H4 (cell line): Measurements from ENCODE around the gene PRKN. TPM values are rescaled to one million over a fixed set of nuclear protein-coding genes. Genes with fewer than 3 reads are reported as not detected.
A peak's percentile ranks its signal among the peaks of the same experiment; 100 is the strongest.
"Not testable (repeated sequence)": the region's sequence is repeated elsewhere in the genome, so short reads cannot be mapped to it uniquely, and the experiment has no call there.

ENCODE experiments used
- DNase-seq: peaks from one replicate; pipeline ENCODE4 v3.0.0-alpha.2; 2015; ENCODE audit warnings: low spot score
- total RNA-seq: library from RNA; depleted of rRNA; stranded (reverse); fragments of >200 nt; shearing (Covaris generic); gene quantifications from 2 replicates; pipeline ENCODE4 v1.2.3, GENCODE V29; 2014; rRNA removed

PRKN gene
- total RNA-seq, 1 experiment from 2014 or later, result 0.19 TPM

DNA sequence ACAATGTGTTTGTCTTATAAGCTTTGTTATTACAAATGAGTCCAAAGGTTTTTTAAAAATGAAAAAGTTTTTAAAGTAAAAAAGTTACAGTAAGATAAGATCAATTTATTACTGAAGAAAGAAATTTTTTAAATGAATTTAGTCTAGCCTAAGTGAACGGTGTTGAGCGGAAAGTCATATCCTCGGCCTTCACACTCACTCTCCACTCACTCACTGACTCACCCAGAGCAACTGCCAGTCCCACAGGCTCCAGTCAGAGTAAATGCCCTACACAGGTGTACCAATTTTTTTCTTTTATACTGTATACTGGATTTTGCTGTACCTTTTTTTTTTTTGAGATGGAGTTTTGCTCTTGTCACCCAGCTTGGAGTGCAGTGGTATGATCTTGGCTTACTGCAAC lies 1411.0 kb downstream of the PRKN start:
- no peak for DNase-seq

DNA sequence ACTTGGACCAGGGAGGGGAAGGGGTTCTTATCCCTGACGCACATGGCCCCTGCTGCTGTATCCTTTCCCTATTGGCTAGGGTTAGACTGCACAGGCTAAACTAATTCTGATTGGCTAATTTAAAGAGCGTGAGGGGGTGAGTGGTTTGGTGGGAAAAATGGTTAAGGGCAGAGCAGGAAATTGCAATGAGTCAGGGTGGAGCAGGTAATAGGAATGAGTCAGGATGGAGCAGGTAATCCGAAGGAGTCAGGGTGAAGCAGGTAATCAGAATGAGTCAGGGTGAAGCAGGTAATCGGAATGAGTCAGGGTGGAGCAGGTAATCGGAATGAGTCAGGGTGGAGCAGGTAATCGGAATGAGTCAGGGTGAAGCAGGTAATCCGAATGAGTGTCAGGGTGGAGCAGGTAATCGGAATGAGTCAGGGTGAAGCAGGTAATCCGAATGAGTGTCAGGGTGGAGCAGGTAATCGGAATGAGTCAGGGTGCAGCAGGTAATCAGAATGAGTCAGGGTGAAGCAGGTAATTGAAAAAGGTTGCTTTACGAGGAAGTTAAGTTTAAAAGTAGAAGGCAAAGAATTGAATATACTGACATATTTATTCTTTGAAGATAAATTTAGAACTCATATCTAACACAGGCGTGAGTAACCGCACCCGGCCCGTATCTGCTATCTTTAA lies 1412.2 kb downstream of the PRKN start:
- not testable (repeated sequence) for DNase-seq

DNA sequence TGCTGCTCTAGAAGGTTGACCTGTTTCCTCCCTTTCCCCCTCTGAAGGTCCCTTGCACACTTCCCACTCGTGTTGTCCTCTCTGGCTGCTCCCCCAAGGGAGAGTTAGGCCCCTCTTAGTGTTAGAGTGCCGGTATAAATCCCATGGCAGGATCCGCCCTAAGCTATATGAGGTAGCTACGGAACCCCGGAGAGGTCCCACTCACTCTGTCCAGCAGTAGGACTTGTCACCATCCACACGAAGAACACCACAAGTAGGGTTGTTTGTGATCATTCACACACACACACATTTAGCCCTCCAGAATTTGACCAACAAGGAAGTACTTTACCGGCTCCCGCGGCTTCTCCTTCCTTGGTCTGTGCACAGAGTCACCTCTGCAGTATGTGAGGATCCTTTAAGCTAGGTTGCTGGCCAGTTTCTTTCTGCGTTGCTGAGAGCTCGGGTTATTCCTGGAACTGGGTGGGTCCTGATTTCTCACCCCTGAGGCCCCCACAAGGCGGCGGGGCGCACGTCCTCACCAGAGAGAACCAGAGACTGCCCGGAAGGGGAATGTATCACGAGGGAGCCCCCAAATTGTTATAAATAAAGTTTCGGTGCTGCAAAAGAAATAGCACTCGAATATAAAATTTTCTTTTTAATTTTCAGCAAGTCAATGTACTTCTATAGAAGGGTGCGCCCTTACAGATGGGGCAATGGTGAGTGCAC lies 1412.9 kb downstream of the PRKN start:
- DNase-seq, result not testable (repeated sequence)

DNA sequence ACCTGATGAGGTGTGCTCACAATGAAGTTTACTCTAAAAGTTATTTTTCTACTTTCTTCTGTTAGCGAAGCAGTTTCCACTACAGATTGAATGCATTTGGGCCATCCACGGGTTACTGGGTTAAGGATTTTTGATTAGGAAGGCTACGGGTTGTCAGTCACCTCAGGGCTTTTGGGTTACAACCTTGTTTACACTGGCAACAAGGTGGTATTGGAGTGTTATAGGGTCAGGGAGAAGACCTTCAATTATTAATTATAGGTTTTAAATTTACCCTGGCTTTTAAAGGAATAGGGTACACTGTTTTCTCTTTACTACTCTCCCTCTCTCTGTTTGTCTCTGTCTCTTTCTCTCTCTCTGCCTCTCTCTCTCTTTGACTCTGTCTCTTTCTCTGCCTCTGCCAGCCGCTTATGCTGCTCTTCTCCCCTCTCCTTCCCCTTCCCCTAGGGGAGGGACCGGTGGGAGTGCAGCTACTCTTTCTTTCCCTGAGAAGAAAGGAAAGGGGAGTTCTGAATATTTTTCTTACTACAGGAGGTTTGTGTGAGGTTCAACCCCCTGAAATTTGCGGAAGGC lies 1413.5 kb downstream of the PRKN start:
- no peak for DNase-seq

DNA sequence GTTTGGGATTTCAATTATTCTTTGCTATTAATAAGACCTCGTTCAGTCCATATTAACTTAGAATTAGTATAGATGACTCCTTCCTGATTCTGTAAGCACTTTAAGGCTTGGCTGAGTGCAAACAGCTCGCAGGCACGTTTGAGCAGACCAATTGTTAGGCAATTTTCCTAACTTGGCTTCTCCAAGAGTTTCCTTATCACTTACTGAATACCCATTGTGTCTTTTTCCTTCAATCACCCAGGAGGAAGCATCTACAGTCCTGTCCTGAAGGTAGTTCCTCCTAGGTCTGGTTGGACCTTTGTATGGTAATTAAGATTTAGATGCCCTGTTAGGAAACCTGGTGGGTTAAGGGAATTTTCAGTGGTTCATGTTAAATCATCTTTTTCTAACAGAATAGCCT lies 1414.1 kb downstream of the PRKN start:
- DNase-seq, result not testable (repeated sequence)

DNA sequence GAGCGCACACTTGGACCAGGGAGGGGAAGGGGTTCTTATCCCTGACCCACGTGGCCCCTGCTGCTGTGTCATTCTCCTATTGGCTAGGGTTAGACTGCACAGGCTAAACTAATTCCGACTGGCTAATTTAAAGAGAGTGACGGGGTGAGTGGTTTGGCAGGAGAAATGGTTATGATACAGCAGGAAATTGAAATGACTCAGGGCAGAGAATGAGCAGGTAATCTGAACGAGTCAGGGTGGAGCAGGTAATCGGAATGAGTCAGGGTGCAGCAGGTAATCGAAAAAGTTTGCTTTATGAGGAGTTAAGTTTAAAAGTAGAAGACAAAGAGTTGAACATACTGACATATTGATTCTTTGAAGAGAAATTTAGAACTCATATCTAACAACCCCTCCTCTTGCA lies 1417.8 kb downstream of the PRKN start:
- not testable (repeated sequence) for DNase-seq

DNA sequence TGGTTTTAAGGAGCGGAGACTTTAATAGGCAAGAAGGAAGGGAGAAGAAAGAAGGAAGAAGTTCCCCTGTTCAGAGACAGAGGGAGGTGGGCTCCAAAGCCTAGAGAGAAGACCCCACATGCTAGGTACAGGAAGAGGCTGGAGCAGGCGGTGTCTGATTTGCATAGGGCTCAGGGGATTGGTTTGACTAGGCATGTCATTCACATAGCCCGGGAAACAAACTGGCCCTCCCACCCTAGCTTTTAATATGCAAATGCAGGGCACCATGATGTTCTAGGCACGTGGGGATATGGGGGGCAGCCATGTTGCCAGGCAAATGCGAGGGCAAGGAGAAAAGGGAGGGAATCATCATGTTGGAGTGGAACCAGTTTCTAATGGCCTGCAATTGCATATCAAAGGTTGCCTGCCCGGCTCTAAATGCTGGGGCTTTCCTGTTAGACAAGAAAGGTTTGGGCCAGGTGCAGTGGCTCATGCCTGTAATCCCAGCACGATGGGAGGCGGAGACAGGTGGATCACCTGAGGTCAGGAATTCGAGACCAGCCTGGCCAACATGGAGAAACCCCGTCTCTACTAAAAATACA lies 1419.4 kb downstream of the PRKN start:
- no peak for DNase-seq

DNA sequence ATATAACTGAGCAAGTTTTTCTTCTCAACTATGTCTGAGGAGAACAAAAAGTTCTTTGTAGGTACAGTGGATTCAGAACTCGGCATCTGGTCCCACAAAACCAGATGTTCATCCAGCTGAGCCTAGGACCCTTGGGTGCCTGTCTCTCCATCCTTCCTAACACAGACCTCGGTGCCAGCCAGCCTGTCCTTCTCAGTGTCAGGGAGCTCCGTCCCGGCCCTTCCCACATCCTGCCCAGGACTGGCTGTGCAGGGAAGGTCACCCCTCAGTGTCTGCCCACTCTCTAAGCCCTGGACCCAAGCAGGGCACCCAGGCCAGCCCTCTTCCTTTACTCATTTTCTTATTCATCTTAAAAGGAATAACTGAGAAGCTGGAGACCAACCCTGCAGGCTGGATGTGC lies 1421.7 kb downstream of the PRKN start:
- DNase-seq, result no peak

DNA sequence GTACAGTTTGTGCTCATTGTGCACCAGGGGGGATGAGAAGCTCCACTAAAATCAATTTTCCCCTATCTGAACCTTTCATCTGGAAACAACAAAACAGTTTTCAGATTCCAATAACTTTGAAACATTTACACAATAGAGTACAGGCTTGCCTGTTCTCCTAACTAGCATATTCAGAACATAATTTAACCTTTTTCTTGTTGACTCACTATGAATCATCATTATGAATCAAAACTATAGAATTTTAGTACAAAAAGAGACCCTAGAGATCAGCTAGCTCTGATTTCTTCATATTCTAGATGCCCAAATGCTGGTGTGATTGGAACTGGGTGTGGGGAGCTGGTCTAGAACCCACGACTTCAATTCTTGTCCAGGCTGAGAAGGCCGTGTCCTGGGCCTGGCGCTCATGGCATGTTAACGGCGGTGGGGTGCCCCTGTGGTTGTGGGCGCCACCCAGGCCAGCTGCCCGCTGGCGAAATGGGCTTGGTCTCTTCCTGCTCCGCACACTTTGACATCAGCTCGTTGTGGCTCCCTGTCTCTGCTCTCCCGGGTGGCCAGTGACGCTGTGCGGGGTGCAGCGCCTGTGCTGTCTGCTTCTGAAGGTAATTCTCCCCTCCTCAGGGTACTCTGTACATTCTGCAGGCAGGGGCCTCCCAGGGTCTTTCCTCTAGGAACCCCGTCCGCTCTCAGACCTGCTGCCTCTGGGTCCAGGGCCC lies 1423.8 kb downstream of the PRKN start:
- no peak for DNase-seq

DNA sequence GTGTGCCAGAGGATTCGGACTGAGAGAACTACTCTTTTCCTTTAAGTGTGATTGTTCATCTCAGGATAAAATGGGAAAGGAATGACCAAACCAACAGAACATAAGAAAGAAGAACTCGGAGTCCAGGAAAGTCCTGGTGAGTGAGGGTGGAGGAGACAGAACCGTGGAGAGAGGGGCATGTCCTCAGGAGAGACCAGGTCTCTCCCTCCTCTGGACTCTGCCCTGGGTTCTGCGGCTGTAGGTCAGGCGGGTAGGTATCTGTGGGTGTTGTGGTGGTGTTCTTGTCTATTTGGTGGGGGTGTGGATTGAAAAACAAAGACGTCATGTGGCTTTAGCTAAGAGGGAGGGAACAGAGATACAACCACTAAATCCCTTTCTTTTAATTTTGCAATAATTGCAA lies 1424.6 kb downstream of the PRKN start:
- no peak for DNase-seq

DNA sequence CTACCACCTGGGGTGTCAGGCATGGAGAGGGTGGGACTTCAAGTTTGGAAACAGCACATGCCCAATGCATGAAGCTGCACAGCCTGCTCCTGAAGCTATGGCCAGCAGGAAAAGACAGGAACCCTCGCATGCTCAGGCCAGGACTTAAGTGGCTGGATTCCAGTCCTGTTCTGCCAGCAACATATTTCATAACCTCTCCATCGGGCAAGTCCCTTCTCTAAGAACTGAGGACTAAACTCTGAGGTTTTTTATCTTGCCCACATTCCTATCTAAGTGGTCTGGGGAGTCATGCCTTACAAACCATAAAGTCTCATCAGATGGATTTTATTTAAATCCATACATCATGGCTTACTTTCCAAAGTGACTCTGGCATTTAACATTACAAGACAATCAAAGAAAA lies 1426.2 kb downstream of the PRKN start:
- DNase-seq, result peak; percentile 39

DNA sequence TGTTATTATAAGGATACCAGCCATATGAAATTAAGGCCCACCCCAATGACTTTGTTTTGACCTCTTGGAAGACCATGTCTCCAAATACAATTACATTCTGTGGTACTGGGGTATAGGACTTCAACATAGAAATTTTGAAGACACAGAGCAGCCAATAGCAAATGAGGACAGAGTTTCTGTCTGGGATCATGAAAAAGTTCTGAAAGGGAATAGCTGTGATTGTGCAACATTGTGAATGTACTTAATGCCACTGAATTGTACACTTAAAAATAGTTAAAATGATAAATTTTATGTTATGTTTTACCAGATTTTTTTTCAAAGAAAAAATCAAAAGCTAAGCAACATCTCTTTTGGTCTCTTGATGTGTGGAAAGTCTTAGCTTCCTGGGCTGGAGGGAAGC lies 1426.7 kb downstream of the PRKN start:
- DNase-seq, result no peak

DNA sequence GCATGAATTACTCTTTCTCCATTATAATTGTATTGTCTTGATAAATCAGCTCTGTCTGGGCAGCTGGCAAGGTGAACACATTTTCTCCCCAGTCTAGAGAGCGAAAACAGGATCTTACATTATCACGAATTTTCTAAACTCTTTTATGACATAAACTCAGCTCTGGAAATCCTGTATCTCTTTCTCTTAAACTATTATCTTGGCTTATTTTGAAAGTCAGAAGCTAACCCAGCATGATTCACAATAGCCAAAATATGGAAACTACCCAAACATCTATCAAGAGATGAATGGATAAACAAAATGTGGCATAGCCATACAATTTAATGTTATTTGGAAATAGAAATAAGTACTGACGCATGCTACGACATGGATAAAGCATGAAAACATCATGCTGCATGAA lies 1427.8 kb downstream of the PRKN start:
- no peak for DNase-seq

Other genes starting within 250 kb of the PRKN start
- gene PACRG, start 208 bp upstream of the PRKN start, total RNA-seq, result not detected in 2 replicates